RKO (cell line): ENCODE measurements around the gene RINL.

Source experiments
- DNase-seq: peaks from one replicate; pipeline ENCODE4 v3.0.0-alpha.2; 2016; ENCODE audit warnings: low spot score

Gene RINL

GRCh38 chr19:38877781-38878574 is at the start of gene RINL:
TSS of gene RINL (minus strand) at chr19:38878275. CDS start at chr19:38876742, 1,533 bp downstream.
- no peak for DNase-seq

GRCh38 chr19:38924388-38924787 is 46.3 kb upstream of the RINL start:
- no peak for DNase-seq

GRCh38 chr19:38922482-38922881 is 44.4 kb upstream of the RINL start:
- DNase-seq = no peak

- DNase-seq = no peak
Observed at GRCh38 chr19:38921420-38922274, 43.6 kb upstream of the RINL start.

- no peak for DNase-seq
Observed at GRCh38 chr19:38920602-38921419, 42.7 kb upstream of the RINL start.

- no peak for DNase-seq
Observed at GRCh38 chr19:38919837-38920601, 41.9 kb upstream of the RINL start.

GRCh38 chr19:38918526-38918925 is 40.5 kb upstream of the RINL start:
- no peak for DNase-seq

- DNase-seq = peak; percentile 19
Observed at GRCh38 chr19:38917921-38918491, 39.9 kb upstream of the RINL start.

- no peak for DNase-seq
Observed at GRCh38 chr19:38917516-38917915, 39.4 kb upstream of the RINL start.

GRCh38 chr19:38915329-38916321 is 37.5 kb upstream of the RINL start:
- DNase-seq = no peak

GRCh38 chr19:38913958-38914357 is 35.9 kb upstream of the RINL start:
- DNase-seq = no peak

GRCh38 chr19:38912600-38913514 is 34.8 kb upstream of the RINL start:
- no peak for DNase-seq

GRCh38 chr19:38911388-38912001 is 33.4 kb upstream of the RINL start:
- no peak for DNase-seq

- no peak for DNase-seq
Observed at GRCh38 chr19:38910488-38910887, 32.4 kb upstream of the RINL start.

GRCh38 chr19:38908911-38909310 is 30.8 kb upstream of the RINL start:
- no peak for DNase-seq

- DNase-seq = no peak
Observed at GRCh38 chr19:38907670-38908069, 29.6 kb upstream of the RINL start.

GRCh38 chr19:38907227-38907626 is 29.2 kb upstream of the RINL start:
- DNase-seq = no peak

GRCh38 chr19:38905620-38906019 is 27.5 kb upstream of the RINL start:
- DNase-seq = no peak
